ENCODE data around the gene TMED7.

Gene TMED7

GRCh38 chr5:115580941-115581340 lies 44.9 kb downstream of the TMED7 start:
- DNase-seq (ENCODE audit: low read depth): no peak

DNA sequence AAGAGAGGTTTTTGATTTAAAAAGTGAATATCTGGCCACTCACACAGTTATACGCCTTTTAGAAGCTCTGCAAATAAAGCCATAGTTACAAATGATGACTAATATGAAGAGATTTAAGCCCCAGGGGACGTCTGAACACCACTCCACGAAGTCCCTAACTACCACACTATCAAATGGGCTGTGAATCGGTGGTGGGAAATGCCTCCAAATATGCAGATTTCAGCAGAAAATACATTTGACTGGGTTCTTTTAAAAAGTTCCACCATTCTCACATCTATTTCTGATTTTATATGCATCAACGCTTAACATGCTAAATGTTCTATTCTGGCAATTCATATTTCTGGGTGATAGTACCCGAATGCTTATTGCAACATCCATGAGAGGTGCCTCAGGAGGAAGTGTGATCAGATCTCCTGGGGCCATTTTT lies 46.1 kb downstream of the TMED7 start:
- no peak for DNase-seq (ENCODE audit: low read depth)

- no peak for DNase-seq (ENCODE audit: low read depth)
Measured at GRCh38 chr5:115579216-115579615, 46.6 kb downstream of the TMED7 start.

DNA sequence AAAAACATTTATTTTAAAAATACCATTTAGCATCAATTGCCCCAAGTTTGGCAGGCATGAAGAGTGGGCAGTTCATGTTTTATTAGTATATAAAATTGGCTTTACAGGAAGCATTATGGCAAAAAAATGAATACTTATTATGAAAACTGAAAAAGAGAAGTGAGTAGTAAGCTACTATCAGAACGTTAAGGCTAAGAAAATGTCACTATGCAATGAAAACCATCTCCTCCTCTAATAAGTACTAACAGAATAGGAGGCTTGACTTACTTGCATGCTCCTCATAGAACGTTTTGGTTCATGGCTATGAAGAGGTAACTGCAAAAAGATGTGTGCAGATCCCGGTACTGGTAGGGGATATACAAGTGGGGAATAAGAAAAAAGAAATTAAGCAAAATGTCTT lies 47.2 kb downstream of the TMED7 start:
- no peak for DNase-seq (ENCODE audit: low read depth)

DNA sequence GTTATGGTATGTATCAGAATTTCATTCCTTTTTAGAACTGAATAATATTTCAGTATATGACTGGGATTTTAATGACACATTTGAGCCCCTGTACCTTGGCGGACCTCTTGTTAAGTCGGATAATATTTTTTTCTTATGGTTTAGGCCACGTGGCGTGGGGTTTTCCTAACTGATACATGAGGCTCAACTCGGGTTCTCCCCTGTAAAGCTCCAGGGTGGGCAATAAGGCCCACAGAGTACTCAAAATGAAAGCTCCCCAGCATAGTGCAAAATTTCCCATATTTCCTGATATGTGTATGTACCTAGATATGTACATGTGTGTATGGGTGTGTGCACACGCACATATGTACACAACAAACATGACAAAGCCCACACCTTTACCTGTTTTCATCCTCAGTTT lies 48.1 kb downstream of the TMED7 start:
- no peak for DNase-seq (ENCODE audit: low read depth)

DNA sequence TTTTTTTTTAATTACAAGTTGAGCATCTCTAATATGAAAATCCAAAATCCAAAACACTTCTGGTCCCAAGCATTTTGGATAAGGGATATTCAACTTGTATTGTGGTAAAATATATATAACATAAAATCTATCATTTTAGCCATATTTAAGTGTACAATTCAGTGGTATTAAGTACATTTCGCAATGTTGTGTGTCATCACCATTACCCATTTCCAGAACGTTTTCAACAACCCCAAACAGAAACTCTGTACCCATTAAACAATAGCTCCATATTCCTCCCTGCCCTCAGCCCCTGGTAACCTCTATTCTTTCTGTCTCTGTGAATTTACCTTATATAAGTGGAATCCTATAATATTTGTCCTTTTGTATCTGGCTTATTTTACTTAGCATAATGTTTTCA lies 48.5 kb downstream of the TMED7 start:
- DNase-seq (ENCODE audit: low read depth): no peak

DNA sequence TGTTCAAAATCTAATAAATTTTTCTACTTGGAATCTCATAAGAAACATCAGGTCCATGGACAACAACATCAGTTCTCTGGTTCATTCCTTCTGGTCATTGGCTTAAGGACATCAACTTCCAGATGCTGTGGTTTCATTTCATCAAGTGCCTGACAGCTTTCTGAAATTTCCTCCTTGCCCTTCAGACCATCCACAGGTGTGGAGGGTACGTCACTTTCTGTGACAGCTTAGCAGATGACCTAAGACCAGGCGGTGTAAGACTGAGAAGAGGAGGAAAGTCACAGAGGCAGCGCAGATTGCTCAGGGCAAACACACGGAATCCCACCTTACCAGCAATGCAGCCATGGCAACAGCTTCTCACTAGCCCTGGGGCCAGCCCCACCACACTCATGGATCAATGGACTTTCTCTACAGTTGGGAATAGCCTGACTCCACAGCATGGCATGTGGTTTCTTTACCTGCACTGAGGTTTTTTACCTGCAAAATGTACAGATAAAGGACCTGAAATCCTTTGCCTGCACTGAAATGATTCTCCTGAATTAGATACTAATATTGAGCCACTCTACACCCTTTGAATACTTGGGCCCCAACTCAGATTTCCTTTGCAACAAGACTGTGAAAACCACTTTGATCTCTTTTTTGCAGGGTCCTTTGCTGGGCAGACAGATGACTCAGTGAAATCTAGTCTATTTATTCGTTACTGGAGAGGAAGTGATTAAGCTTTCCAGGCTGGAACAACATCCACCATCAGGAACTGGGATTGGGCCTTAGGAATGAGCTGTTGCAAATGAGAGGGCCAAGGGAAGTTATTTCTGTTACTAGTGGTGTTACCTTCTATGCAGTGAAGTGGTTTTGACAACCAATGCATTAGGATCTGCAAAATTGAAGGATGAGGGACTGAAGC lies 50.4 kb downstream of the TMED7 start:
- no peak for DNase-seq (ENCODE audit: low read depth)

- DNase-seq (ENCODE audit: low read depth): no peak
Measured at GRCh38 chr5:115573133-115573532, 52.7 kb downstream of the TMED7 start.

GRCh38 chr5:115571441-115571878 lies 54.4 kb downstream of the TMED7 start:
- no peak for DNase-seq (ENCODE audit: low read depth)

GRCh38 chr5:115568668-115569067 lies 57.2 kb downstream of the TMED7 start:
- no peak for DNase-seq (ENCODE audit: low read depth)

- no peak for DNase-seq (ENCODE audit: low read depth)
Measured at GRCh38 chr5:115565233-115565632, 60.6 kb downstream of the TMED7 start.
